AG04450 (cell line): Measurements from ENCODE around the gene PRCC. TPM values are rescaled to one million over a fixed set of nuclear protein-coding genes. Genes with fewer than 3 reads are reported as not detected.

Experiments used
- CTCF ChIA-PET: fragments of 300-600, 350-600 bp; formaldehyde crosslinking; extraction: SDS; loops from one replicate; lab custom pipeline; 2022; ENCODE audit warnings: antibody characterized with exemption, inconsistent platforms; lab: Charles Lee
- POLR2A ChIA-PET: fragments of 350-600 bp; formaldehyde crosslinking; extraction: SDS; loops from one replicate; lab custom pipeline; 2021; ENCODE audit warnings: antibody characterized with exemption, inconsistent platforms; lab: Yijun Ruan, JAX
- DNase-seq: peaks from one replicate; pipeline ENCODE4 v3.0.0-alpha.2; 2011; ENCODE audit warnings: low read depth, low spot score
- H3K27ac ChIP-seq: one replicate; pipeline ENCODE4 v1.5.1; 2012; ENCODE audit warnings: low read depth, low read length, control low read depth
- H3K27me3 ChIP-seq: one replicate; pipeline ENCODE4 v1.6.0; 2012; ENCODE audit warnings: low read length; ENCODE audit not compliant: control insufficient read depth, insufficient read depth
- H3K4me3 ChIP-seq: 2 replicates; pipeline ENCODE4 v1.5.1; 2011; ENCODE audit warnings: mild to moderate bottlenecking, low read depth, low read length, control low read depth
- H3K9me3 ChIP-seq: 2 replicates; pipeline ENCODE4 v1.5.1; 2012; ENCODE audit warnings: low read length; ENCODE audit not compliant: control insufficient read depth, insufficient read depth
- polyA plus RNA-seq: library from polyadenylated mRNA; depleted of rRNA; stranded (reverse); fragments of >200 nt; gene quantifications from 2 replicates; pipeline ENCODE4 v1.2.3, GENCODE V29; 2011
- TF ChIP-seq, protein P1 (sequence below): IDR thresholded peaks from 2 replicates; pipeline ENCODE4 v1.5.1; 2011; ENCODE audit warnings: low read depth, low read length, control low read depth, inconsistent platforms

Gene PRCC
- polyA plus RNA-seq, 1 experiment: 51.1 TPM

- CTCF ChIA-PET: no interaction called here
- POLR2A ChIA-PET: no interaction called here
- Histone ChIP-seq H3K27ac (no peak overlapping the region), H3K4me3 (no peak overlapping the region), H3K9me3 (no peaks in the 10 kb centered on the region; the same call in 1 of the 2 replicates), H3K27me3 (peaks cover 16% of the 10 kb centered on the region)
- no peak for DNase-seq
- TF ChIP-seq, protein P1, sequence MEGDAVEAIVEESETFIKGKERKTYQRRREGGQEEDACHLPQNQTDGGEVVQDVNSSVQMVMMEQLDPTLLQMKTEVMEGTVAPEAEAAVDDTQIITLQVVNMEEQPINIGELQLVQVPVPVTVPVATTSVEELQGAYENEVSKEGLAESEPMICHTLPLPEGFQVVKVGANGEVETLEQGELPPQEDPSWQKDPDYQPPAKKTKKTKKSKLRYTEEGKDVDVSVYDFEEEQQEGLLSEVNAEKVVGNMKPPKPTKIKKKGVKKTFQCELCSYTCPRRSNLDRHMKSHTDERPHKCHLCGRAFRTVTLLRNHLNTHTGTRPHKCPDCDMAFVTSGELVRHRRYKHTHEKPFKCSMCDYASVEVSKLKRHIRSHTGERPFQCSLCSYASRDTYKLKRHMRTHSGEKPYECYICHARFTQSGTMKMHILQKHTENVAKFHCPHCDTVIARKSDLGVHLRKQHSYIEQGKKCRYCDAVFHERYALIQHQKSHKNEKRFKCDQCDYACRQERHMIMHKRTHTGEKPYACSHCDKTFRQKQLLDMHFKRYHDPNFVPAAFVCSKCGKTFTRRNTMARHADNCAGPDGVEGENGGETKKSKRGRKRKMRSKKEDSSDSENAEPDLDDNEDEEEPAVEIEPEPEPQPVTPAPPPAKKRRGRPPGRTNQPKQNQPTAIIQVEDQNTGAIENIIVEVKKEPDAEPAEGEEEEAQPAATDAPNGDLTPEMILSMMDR: no peak
These were observed 42.5 kb downstream of the PRCC start for GRCh38 chr1:156809711-156810366.

- no peak for DNase-seq
- CTCF ChIA-PET: interaction anchor here (3.3 kb wide), 1 partner anchor 80 kb away, joined by 17 read pairs; no protein-coding TSS in a partner anchor
These were observed 43.8 kb downstream of the PRCC start for GRCh38 chr1:156811168-156811567.

DNA sequence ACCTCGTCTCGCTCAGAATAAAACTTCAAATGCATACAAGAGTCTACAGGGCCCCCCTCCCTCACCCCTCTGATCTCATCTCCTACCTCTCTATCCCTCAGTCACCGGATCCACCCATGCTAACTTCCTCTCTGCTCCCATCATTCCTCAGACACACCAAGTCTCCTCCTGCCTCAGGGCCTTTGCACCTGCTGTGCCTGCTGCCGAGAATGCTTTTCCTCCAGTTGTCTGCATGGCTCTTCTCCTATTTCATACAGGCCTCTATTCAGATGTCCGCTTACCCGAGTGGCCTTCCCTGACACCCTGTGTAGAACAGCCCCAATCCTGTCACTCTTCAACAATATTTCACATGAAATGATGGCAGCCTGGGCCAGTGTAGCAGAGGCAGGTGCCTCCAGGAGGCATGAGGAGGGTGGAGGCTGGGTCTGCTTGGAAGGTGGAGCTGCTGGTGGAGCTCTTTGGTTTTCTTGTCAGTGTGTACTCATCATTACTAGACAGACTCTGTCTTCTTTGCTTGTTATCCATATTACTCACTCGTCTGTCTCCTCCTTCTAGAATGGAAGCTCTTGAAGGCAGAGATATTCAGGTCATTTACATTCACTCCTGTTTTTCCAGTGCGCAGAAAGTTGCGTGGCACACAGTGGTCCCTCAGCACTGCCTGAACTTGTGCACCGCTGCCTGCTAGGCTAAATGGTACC lies 45.1 kb downstream of the PRCC start:
- TF ChIP-seq, protein P1: no peak
- H3K27ac ChIP-seq: no peak overlapping the region
- H3K9me3 ChIP-seq: no peaks in the 10 kb centered on the region; the same call in 1 of the 2 replicates
- peaks cover 16% of the 10 kb centered on the region for H3K27me3 ChIP-seq
- no peak for DNase-seq
- POLR2A ChIA-PET: no interaction called here
- no peak overlapping the region for H3K4me3 ChIP-seq
- CTCF ChIA-PET: interaction anchor here (1.4 to 3.3 kb wide), 3 partner anchors 26 to 78 kb away, joined by 7 to 17 read pairs (median 7); partner anchors contain the start of gene NTRK1

More at GRCh38 chr1:156811168-156811567, 43.8 kb downstream of the PRCC start:
- Histone ChIP-seq H3K4me3 (no peak overlapping the region), H3K27ac (no peak overlapping the region), H3K27me3 (peaks cover 16% of the 10 kb centered on the region), H3K9me3 (no peaks in the 10 kb centered on the region; the same call in 1 of the 2 replicates)
- TF ChIP-seq, protein P1: no peak
- POLR2A ChIA-PET: no interaction called here

DNA sequence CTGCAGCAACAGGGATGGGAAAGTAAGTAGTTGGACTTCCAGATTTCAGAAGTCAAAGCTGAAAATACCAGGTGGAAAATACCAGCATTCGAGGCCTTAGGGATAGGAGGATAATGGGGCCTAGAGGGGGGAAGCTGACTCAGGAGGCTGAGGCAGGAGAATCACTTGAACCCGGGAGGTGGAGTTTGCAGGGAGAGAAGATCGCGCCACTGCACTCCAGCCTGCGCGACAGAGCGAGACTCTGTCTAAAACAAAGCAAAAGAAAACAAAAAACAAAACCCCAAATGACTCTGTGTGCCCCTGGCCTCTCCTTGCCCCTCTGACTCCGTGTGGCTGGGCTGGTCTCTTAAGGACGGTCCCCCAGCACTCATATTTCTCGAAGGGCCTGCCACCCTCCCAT lies 46.0 kb downstream of the PRCC start:
- no peak for DNase-seq
- no peak overlapping the region for H3K4me3 ChIP-seq
- no peak overlapping the region for H3K27ac ChIP-seq
- H3K9me3 ChIP-seq: no peaks in the 10 kb centered on the region; the same call in 1 of the 2 replicates
- H3K27me3 ChIP-seq: peaks cover 16% of the 10 kb centered on the region
- CTCF ChIA-PET: interaction anchor here (1.0 to 3.3 kb wide), 5 partner anchors 26 to 124 kb away, joined by 3 to 17 read pairs (median 7); partner anchors contain the start of gene NTRK1
- TF ChIP-seq, protein P1: no peak
- POLR2A ChIA-PET: interaction anchor here (0.6 kb wide), 1 partner anchor 100 kb away, joined by 6 read pairs; no protein-coding TSS in a partner anchor
